DMS 273 treated with DMSO at 0.1 percent for 48 hours (cell line): ENCODE results near the gene WWC1.

Experiments used
- DNase-seq: peaks from one replicate; lab custom pipeline; 2025; lab: John Stamatoyannopoulos, UW

The WWC1 gene

GRCh38 chr5:168443950-168444700 lies 152.7 kb downstream of the WWC1 start:
- no peak for DNase-seq

- DNase-seq, result no peak
Observed at GRCh38 chr5:168446983-168447619, 155.7 kb downstream of the WWC1 start.

GRCh38 chr5:168447808-168448207 lies 156.4 kb downstream of the WWC1 start:
- no peak for DNase-seq

GRCh38 chr5:168449166-168449565 lies 157.7 kb downstream of the WWC1 start:
- no peak for DNase-seq

GRCh38 chr5:168451565-168451964 lies 160.1 kb downstream of the WWC1 start:
- no peak for DNase-seq

- no peak for DNase-seq
Observed at GRCh38 chr5:168455201-168455600, 163.8 kb downstream of the WWC1 start.

- DNase-seq, result no peak
Observed at GRCh38 chr5:168457542-168457941, 166.1 kb downstream of the WWC1 start.

GRCh38 chr5:168460606-168461005 lies 169.2 kb downstream of the WWC1 start:
- no peak for DNase-seq

- no peak for DNase-seq
Observed at GRCh38 chr5:168463081-168463480, 171.6 kb downstream of the WWC1 start.

GRCh38 chr5:168464214-168464613 lies 172.8 kb downstream of the WWC1 start:
- DNase-seq, result no peak

GRCh38 chr5:168464641-168465040 lies 173.2 kb downstream of the WWC1 start:
- DNase-seq, result no peak

- peak; percentile 16 for DNase-seq
Observed at GRCh38 chr5:168467755-168468330, 176.4 kb downstream of the WWC1 start.

- DNase-seq, result no peak
Observed at GRCh38 chr5:168468836-168469235, 177.4 kb downstream of the WWC1 start.

GRCh38 chr5:168469816-168470215 lies 178.4 kb downstream of the WWC1 start:
- DNase-seq, result no peak

- no peak for DNase-seq
Observed at GRCh38 chr5:168471785-168472184, 180.3 kb downstream of the WWC1 start.

GRCh38 chr5:168472329-168472728 lies 180.9 kb downstream of the WWC1 start:
- DNase-seq, result no peak

- no peak for DNase-seq
Observed at GRCh38 chr5:168474319-168474718, 182.9 kb downstream of the WWC1 start.

- no peak for DNase-seq
Observed at GRCh38 chr5:168477060-168477459, 185.6 kb downstream of the WWC1 start.

GRCh38 chr5:168479166-168479565 lies 187.7 kb downstream of the WWC1 start:
- no peak for DNase-seq

GRCh38 chr5:168480601-168481000 lies 189.2 kb downstream of the WWC1 start:
- no peak for DNase-seq

GRCh38 chr5:168481330-168481788 lies 189.9 kb downstream of the WWC1 start:
- no peak for DNase-seq

- DNase-seq, result no peak
Observed at GRCh38 chr5:168482361-168482760, 190.9 kb downstream of the WWC1 start.
